Stimulated activated CD8-positive, alpha-beta memory T cell treated with anti-CD3 and anti-CD28 coated beads, Interleukin-4, amount 100 ng/mL, for 1 hour (primary cell): Measurements from ENCODE around the gene PRPF18.
"Not testable (repeated sequence)": the region's sequence is repeated elsewhere in the genome, so short reads cannot be mapped to it uniquely, and the experiment has no call there.

Experiments
- DNase-seq, 2 donors: peaks; one replicate each; pipeline ENCODE4 v3.0.0-alpha.2; 2020; ENCODE audit warnings: low read depth in 2 of 2, low spot score in 1 of 2

Gene PRPF18, protein sequence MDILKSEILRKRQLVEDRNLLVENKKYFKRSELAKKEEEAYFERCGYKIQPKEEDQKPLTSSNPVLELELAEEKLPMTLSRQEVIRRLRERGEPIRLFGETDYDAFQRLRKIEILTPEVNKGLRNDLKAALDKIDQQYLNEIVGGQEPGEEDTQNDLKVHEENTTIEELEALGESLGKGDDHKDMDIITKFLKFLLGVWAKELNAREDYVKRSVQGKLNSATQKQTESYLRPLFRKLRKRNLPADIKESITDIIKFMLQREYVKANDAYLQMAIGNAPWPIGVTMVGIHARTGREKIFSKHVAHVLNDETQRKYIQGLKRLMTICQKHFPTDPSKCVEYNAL

DNA sequence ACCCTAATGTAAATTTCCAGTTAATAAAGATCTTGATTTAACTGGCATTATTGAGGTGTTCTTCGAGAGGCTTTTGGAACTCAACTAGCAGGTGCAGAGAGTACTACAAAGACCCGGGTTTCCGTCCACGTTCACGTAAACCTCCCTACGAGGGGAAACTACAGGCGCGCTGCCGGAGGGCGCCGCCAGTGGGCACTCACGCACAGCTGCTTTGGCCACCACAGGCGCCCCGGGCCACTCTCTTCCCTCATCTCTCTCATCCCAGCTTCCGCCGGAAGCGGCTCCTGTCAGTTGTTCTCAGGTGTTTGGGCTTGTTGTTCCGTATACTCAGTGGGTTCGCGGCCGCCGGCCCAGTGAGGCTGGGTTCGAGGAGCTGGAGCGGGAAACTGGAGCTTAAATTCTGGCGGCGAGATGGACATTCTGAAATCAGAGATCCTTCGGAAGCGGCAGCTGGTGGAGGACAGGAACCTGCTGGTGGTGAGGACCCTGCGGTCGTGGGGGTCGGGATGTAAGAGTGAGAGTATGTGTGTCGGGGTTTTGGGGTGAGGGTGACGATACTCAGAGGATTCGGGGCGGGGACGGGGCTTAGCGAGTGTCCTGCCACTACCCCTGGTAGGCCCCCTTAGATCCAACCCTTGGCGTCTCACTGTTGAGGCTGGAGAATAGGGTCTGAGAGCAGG is at the start of gene PRPF18:
Gene PRPF18 (plus strand): TSS at position 290 of the 680 bp plus-strand sequence. CDS start 122 bp downstream, at position 412.
- DNase-seq: peak; percentile 82 to 87

DNA sequence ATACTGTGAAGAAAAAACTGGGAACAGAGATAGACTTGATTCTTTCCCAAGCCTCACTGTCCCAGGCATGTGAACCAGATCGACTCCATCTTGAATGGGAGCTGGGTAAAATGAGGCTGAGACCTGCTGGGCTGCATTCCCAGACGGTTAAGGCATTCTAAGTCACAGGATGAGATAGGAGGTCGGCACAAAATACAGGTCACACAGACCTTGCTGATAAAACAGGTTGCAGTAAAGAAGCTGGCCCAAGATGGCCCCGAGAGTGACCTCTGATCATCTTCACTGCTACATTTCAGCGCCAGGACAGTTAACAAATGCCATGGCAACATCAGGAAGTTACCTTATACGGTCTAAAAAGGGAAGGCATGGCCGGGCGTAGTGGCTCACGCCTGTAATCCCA is 48.8 kb upstream of the PRPF18 start:
- DNase-seq: not testable (repeated sequence)

DNA sequence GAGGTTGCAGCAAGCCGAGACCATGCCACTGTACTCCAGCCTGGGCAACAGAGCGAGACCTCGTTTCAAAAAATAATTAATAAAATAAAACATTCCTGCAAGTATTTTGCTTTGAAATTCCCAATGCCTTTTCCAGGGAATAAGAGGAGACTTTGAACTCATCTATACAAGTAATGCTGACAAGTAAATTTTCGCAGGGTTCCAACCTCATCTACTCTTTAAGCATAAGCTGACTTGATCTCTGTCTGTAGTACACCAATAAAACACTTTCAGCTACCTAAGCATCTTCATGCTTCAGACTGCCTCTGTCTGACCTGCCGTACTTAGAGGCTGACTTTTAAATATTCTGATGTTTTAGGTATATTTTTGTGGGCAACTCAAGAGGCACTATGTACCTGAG is 44.2 kb upstream of the PRPF18 start:
- no peak for DNase-seq

DNA sequence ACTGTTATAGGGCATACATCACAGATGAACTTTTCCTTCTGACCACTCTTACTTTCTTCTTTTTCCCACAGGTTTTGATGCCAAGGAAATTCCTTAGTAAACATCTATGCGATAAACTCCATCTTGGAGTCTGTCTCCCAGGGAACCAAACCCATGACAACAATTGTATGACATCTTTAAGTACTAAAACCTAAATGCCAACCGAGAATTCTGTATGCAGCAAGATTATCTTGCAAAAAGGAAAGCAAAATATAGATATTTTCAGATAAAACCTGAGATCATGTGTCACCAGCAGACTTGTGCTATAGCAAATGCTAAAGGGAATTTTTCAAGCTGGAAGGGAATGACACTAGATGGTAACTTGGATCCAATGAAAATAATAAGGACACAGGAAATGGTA is 36.0 kb upstream of the PRPF18 start:
- no peak for DNase-seq

DNA sequence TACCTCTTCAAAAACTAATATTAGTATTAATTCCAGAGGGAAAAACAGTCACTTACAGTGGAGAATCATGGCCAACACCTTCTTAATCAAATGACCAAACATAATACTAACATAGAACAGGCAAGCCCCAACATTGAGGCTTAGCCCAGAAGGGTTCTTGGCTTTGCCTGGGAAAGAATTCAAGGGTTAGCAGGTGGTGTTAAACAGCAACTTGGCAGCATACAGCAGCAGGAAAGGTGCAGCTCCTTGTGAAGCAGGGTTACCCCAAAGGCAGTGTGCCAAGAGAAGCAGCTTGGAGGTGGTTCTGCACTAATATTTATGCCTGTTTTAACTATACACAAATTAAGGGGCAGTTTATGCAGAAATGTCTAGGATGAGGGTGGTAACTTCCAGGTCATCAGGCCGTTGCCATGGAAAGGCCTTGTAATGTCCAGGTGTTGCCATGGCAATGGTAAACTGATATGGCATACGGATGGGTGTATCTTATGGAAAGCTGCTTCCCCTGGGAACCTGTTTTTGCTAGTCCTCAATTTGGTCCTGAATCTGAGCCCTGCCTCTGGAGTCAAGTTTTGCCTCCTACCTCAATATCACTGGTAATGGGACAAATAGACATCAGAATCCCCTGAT is 30.8 kb upstream of the PRPF18 start:
- DNase-seq: no peak

DNA sequence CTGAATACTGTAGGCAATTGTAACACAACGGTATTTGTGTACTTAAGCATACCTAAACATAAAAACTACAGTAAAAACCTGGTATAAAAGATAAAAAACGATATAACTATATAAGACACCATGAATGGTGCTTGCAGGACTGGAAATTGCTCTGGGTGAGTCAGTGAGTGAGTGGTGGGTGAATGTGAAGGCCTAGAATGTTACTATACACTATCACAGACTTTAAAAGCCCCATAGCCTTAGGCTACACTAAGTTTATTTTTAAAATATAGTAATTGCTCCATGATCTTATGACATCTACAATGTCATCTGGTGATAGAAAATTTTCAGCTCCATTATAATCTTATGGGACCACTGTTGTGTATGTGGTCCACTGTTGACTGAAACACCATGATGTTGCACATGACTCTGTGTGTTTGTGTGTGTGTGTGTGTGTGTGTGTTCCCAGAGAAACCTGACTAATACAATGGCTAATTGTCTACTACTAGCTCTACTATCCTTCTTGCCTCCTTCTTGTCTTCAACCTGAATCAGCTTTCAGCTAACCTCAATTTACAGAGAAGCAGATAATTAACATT is 27.6 kb upstream of the PRPF18 start:
- no peak for DNase-seq

DNA sequence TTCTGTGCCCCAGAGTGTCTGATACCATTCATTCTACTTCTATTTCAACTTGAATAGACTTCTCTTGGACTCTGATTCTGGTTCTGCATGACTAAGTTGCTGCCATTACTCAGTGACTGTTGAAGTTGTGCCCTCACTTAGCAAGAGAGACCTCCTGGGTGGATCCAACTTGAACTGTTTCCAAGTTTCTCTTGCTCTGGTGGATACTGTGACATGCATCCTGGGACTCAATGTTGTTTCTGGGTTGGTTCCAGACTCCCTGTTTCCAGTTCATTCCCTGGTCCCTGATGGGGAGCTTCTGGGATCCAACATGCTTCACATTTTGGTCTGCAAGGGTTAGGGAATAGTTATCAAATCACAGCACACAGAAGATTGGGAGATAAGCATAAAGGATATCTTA is 26.2 kb upstream of the PRPF18 start:
- DNase-seq: no peak

DNA sequence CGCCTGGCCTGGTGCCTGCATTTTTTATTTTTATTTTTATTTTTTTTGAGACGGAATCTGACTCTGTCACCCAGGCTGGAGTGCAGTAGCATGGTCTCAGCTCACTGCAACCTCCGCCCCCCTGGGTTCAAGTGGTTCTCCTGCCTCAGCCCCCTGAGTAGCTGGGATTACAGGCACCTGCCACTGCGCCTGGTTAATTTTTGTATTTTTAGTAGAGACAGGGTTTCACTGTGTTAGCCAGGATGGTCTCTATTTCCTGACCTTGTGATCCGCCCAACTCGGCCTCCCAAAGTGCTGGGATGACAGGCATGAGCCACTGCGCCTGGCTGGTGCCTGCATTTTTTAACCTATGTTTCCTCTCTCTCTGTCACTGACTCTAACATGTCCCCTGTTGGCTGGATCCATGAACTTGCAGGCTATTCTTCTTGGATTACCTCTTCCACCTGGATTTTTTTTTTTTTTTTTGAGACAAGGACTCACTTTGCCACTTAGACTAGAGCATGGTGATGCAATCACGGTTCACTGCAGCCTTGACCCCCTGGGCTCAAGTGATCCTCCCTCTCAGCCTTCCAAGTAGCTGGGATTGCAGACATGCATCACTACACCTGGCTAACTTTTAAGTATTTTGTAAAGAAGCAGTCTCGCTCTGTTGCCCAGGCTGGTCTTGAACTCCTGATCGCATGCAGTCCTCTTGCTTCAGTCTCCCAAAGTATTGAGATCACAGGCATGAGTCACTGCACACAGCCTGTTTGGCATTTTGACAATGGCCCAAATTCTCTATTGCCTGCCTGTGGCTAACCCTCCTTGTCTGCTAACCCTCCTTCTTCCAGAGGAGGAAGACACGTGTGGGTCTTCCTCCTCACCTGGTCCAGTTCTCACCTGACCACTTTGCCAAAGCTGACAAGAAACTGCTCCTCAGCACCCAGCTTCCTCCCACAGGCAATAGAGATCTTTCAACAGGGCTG is 23.0 kb upstream of the PRPF18 start:
- no peak for DNase-seq

DNA sequence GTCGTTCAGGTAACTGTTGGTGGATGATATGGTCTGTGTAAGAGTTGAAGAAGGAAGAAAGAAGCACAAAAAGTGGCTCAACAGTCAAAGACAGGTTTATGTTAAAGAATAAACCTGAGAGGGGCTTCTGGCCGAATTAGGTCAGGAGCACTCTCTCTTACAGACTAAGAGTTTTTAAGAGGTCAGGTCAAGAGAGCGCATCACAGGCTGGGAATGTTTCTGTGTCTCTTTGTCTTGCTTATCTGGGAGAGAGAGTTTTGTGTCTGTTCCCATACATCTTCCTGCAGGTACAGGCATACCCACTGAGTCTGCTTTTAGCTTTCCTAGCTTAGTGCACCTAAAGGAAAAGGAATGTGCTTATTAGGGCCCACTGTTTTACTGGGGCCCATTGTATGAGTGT is 22.2 kb upstream of the PRPF18 start:
- DNase-seq: no peak

DNA sequence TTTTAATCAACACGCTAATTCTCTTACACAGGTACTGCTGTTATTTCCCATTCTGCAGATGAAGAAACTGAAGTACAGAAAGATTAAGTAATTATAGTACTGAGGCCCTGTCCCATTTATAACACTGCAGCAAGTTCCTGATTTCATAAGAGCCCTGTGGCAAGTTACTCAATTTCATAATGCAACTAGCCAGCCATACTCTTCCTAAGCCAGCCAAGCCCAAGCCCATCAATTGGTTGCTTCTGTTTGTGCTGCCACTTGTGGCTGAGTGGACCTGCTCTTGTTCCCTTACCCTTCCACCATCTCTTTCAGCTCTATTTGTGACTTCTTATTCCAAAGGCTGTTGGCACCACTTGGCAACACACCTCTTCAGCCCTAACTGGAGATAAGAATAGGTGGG is 19.7 kb upstream of the PRPF18 start:
- no peak for DNase-seq

DNA sequence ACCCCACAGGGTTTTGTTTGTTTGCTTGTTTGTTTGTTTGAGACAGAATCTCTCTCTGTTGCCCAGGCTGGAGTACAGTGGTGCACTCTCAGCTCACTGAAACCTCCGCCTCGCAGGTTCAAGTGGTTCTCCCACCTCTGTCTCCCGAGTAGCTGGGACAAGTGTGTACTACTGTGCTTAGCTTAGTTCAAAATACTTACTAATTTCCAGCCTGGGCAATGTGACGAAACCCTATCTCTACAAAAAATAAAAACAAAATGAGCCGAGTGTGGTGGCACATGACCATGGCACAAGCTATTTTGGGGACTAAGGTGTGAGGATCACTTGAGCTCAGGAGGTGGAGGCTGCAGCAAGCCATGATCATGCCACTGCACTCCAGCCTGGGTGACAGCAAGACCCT is 15.2 kb upstream of the PRPF18 start:
- no peak for DNase-seq

DNA sequence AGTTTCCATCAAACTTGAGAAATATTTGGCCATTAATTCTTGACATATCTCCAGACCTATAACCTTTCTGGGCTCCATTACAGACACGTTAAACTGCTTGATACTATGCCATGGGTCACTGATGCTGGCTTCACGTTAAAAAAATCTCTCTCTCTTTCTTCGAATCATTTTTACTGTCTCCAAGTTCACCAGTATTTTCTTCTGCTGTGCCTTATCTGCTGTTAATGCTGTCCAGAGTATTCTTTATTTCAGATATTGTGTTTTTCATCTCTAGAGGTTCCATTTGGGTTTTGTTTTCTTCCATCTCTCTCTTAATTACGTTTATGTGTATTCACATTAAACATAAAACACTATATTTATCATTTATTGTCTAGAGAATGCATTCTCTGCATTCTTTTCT is 12.8 kb upstream of the PRPF18 start:
- DNase-seq: no peak

DNA sequence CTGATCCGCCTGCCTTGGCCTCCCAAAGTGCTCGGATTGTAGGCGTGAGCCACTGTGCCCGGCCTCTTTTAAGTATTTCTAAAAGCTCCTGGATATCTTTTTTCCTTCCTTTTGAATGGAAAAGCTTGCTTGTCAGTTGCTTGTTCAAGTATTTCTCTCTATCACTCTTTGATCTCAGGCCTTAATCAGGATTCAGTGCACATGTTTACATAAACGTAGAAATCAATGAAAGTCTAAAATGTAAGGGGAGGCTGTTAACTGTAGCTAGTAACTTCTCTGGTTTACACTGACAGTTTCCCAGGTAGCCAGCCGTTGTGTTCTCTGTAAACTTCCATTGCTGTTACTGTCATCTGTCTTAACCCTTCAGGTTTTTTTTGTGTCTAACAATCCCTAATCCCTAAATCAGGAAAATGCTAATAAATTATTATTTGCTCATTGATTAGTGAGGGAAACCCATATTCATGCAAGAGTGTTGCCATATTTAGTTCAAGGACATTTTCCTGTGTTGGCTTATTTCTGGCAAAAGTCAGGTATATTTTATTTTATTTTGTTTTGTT is 1.5 kb upstream of the PRPF18 start:
- DNase-seq: no peak

DNA sequence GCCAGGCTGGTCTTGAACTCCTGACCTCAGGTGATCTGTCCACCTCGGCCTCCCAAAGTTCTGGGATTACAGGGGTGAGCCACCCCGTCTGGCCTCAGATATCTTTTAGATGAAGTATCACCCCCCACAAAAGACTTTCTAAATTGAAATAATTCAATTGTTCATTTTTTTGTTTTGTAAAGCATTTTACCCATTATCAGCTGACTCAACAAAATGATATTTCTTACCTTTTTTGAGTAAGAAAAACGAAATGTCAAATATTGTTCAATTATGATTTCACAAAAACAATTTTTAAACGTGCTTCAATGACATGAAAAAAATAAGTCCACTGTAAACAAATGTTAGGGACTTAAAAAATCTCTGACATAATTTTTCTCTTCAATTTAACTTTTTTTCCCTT is 822 bp upstream of the PRPF18 start:
- no peak for DNase-seq

DNA sequence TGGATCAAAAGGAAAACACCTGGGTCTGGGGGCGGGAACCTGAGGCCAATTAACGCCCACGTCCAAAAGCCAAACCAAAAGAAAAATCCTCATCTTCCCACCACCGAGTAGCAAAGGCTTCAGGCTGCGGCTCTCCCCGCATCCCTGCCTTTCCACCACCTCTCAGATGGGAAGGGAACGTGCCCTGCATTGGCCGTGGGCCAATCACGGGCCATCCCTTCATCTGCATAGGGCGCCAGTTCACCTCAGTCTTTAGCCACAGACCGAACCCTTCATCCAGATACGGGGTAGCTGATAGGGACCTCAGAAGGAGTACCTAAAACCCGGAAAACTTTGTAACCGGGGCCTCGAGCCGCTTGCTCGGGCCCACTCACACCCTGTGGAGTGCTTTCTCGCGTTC is 626 bp downstream of the PRPF18 start:
- DNase-seq: no peak

DNA sequence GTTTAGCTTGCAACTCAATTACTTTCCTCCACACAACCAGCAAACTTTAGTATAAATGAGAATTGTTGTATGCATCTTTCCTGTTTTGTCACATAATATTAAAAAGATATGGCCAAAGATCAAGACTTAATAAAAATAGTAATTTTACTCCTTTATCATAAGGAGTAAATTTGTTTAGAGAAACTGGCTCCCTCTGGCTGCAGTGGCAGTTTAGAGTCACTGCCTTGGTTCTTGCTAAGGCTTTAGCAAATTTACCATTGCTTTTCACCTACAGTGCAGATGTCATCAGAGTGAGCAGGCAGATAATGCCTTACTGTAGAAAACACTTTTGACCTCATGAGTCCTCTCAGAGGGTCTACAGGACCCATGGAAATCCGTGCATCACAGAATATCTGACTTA is 2.6 kb downstream of the PRPF18 start:
- DNase-seq: no peak

DNA sequence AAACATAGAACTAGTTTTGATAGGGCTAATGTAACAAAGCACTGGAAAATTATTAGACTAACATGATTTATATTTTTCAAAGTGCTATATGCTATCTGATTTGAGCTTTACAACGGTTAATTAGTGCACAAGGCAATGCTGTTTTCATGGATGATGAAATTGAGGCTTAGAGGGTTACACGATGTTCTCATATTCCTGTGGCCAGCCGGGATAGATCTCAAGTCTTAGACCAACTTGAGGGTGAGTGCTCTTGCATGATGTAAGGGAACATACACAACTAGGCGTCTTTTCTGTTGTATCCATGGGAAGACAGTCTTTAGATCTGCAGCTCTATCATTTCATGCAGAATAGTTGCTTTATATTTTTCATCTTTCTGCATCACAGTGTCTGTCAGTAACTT is 4.1 kb downstream of the PRPF18 start:
- DNase-seq: no peak

DNA sequence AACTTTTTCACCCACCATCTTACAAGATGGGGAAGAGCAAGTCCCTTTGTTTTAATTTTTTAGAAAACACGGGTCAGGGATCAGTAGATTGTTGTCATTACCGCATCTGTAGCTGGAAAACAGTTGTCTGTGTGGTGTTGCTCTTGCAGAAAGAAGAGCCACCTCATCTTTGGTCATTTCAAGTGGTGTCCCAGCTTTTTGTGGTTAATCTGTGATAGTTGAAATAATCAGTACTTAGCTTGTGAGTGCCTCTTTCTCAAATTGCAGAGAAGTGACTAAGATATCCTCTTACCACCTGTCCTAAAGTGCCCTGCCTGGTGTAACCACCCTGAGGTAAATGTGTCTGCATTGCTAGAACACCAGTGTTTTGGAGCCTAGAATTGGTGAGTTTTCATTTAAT is 5.5 kb downstream of the PRPF18 start:
- DNase-seq: no peak

DNA sequence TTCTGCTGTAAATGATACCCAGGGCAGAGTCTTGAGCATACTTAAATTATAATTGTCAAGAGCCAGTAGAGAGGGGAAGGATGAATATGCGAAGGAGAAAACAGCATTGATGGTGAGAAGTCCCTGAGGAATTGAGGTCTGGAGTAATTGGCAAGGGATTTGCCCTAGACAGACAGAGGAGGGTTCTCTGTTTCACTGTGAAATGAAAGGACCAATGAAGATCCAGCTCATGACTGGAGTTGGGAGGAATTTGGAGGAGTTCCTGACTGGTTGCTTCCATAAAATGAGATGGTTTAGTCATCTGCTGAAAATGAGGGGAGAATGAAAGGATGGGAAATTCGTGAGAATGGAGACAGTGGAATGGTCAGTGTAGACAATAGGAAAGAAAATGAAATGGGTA is 6.8 kb downstream of the PRPF18 start:
- no peak for DNase-seq

DNA sequence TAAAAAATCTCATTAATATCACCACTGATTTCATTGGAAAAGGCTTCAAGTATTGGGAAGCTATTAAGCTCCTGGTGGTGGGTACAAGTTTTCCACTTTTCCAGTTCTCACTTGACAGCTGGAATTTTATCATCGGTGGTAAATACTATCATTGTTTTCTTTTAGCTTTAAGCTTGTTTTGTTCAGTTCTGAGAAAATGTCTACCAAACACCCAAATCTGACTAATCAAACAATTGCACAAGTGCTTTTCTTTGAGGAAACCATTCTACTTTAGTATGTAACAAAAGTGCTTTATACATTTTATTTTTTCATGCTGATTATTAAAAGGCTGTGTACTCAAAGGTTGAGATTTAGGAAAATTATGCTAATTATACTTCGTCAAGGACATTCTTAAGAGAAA is 7.9 kb downstream of the PRPF18 start:
- no peak for DNase-seq

DNA sequence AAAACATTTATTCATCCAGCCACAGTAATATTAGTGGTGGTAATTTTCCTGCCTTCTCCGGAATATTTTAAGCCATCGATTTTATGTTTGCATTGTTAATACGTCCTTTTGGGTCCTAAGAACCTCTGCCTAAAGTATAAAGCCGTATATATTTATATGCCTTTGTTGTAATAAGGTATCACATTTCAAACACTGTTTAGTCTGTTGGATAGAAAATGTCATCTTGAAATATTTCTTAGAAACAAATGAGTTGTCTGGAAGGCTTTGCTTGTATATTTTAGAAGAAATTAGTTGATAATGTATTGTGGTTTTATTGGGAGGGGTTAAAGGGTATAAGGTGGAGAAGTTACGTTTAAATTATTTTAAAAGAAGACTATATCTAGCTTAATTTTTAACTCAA is 11.1 kb downstream of the PRPF18 start:
- no peak for DNase-seq
